GM10248 (cell line): ENCODE data around the gene CSNK2A1.

Source experiments
- CTCF ChIA-PET: fragments of 300-600 bp; sonication (Branson Sonifier 250); formaldehyde crosslinking; extraction: SDS; loops from one replicate; lab custom pipeline; 2021; ENCODE audit warnings: antibody characterized with exemption; lab: Yijun Ruan, JAX
- POLR2A ChIA-PET: fragments of 350-650 bp; sonication (Branson Sonifier 250); formaldehyde crosslinking; extraction: SDS; loops from one replicate; lab custom pipeline; 2020; ENCODE audit warnings: antibody characterized with exemption; lab: Yijun Ruan, JAX
- DNase-seq: peaks from one replicate; pipeline ENCODE4 v3.0.0; 2012; ENCODE audit errors: extremely low spot score
- CTCF ChIP-seq: IDR thresholded peaks from 2 replicates; pipeline ENCODE4 v1.5.1; 2012; ENCODE audit warnings: mild to moderate bottlenecking, low read depth; ENCODE audit errors: extremely low read depth, missing control alignments, control extremely low read depth

The CSNK2A1 gene

GRCh38 chr20:574297-574942, 30.8 kb upstream of the CSNK2A1 start:
- DNase-seq = no peak
- CTCF ChIA-PET = interaction anchor here (0.7 to 2.4 kb wide), 2 partner anchors 23 to 93 kb away, joined by 3 to 8 read pairs; no protein-coding TSS in a partner anchor
- TF ChIP-seq CTCF = no peak
- POLR2A ChIA-PET = no interaction called here

GRCh38 chr20:573414-574296, 30.1 kb upstream of the CSNK2A1 start:
- no peak for TF ChIP-seq CTCF
- POLR2A ChIA-PET = no interaction called here
- DNase-seq = no peak
- CTCF ChIA-PET = interaction anchor here (0.7 to 3.8 kb wide), 4 partner anchors 10 to 94 kb away, joined by 3 to 24 read pairs (median 6); no protein-coding TSS in a partner anchor

GRCh38 chr20:572727-573126, 29.1 kb upstream of the CSNK2A1 start:
- POLR2A ChIA-PET = no interaction called here
- DNase-seq = no peak
- TF ChIP-seq CTCF = no peak
- CTCF ChIA-PET = interaction anchor here (1.1 to 3.8 kb wide), 3 partner anchors 11 to 95 kb away, joined by 3 to 24 read pairs (median 8); no protein-coding TSS in a partner anchor

GRCh38 chr20:571754-572441, 28.3 kb upstream of the CSNK2A1 start:
- ChIA-PET CTCF (interaction anchor here (3.8 kb wide), 1 partner anchor 10 kb away, joined by 24 read pairs; no protein-coding TSS in a partner anchor), POLR2A (no interaction called here)
- TF ChIP-seq CTCF = no peak
- DNase-seq = no peak

- ChIA-PET POLR2A (no interaction called here), CTCF (interaction anchor here (1.2 to 1.4 kb wide), 3 partner anchors 44 to 78 kb away, joined by 3 to 4 read pairs (median 3); no protein-coding TSS in a partner anchor)
- DNase-seq = no peak
- no peak for TF ChIP-seq CTCF
Measured at GRCh38 chr20:568673-569415, 25.3 kb upstream of the CSNK2A1 start.
